Liver (tissue), 9 donors: Measurements from ENCODE around the gene RAB38. TPM values are rescaled to one million over a fixed set of nuclear protein-coding genes. Genes with fewer than 3 reads are reported as not detected.

Experiments
- DNase-seq: peaks from one replicate; pipeline ENCODE4 v3.0.0-alpha.2; 2017; ENCODE audit warnings: low spot score
- H3K27ac ChIP-seq, 2 donors: one replicate each; pipeline ENCODE4 v1.7.0; 2013; ENCODE audit warnings: inconsistent platforms in 2 of 2, low read length in 2 of 2, control low read depth in 1 of 2, low read depth in 1 of 2, mild to moderate bottlenecking in 1 of 2
- H3K27me3 ChIP-seq, 4 donors: one replicate each; pipeline versions ENCODE4 v1.6.1 to v1.7.0; 2013; ENCODE audit warnings: low read length in 3 of 4, inconsistent platforms in 1 of 4, mild to moderate bottlenecking in 1 of 4, moderate library complexity in 1 of 4; ENCODE audit not compliant: control insufficient read depth in 4 of 4, insufficient read depth in 4 of 4
- H3K36me3 ChIP-seq, 4 donors: one replicate each; pipeline versions ENCODE4 v1.6.1 to v1.7.0; 2013; ENCODE audit warnings: low read length in 3 of 4, mild to moderate bottlenecking in 3 of 4, low read depth in 1 of 4, moderate library complexity in 1 of 4; ENCODE audit not compliant: control insufficient read depth in 4 of 4, insufficient read depth in 3 of 4
- H3K4me1 ChIP-seq, 4 donors: one replicate each; pipeline versions ENCODE4 v1.6.1 to v1.7.0; 2013; ENCODE audit warnings: low read length in 3 of 4, mild to moderate bottlenecking in 3 of 4, moderate library complexity in 1 of 4; ENCODE audit not compliant: control insufficient read depth in 4 of 4, insufficient read depth in 4 of 4
- H3K4me3 ChIP-seq, 3 donors: one replicate each; pipeline versions ENCODE4 v1.6.1 to v1.7.0; 2013; ENCODE audit warnings: low read length in 3 of 3, control low read depth in 1 of 3, low read depth in 1 of 3, mild to moderate bottlenecking in 1 of 3
- H3K9ac ChIP-seq, 2 donors: one replicate each; pipeline ENCODE4 v1.7.0; 2013; ENCODE audit warnings: low read length in 2 of 2, mild to moderate bottlenecking in 2 of 2, moderate library complexity in 2 of 2, control low read depth in 1 of 2, low read depth in 1 of 2
- H3K9me3 ChIP-seq, 4 donors: one replicate each; pipeline versions ENCODE4 v1.6.1 to v1.7.0; 2013; ENCODE audit warnings: low read length in 3 of 4; ENCODE audit not compliant: control insufficient read depth in 4 of 4
- EGR1 ChIP-seq, 2 donors: IDR thresholded peaks; 2 replicates each; pipeline ENCODE4 v1.6.1; 2016 to 2018; ENCODE audit warnings: antibody characterized with exemption in 2 of 2, low read depth in 2 of 2
- FOXA1 ChIP-seq: IDR thresholded peaks from 2 replicates; pipeline ENCODE4 v1.6.1; 2016; ENCODE audit warnings: antibody characterized with exemption
- FOXA2 ChIP-seq: IDR thresholded peaks from 2 replicates; pipeline ENCODE4 v1.6.1; 2016; ENCODE audit warnings: antibody characterized with exemption
- GABPA ChIP-seq, 2 donors: IDR thresholded peaks in 1 of 2; conservative IDR thresholded peaks in 1 of 2; 2 replicates each; pipeline ENCODE4 v1.6.1; 2016; ENCODE audit warnings: antibody characterized with exemption in 2 of 2, mild to moderate bottlenecking in 1 of 2, moderate library complexity in 1 of 2
- HNF4A ChIP-seq, 2 donors: conservative IDR thresholded peaks; 2 replicates each; pipeline ENCODE4 v1.6.1; 2016; ENCODE audit warnings: antibody characterized with exemption in 2 of 2, mild to moderate bottlenecking in 2 of 2
- HNF4G ChIP-seq: IDR thresholded peaks from 2 replicates; pipeline ENCODE4 v1.6.1; 2016; ENCODE audit warnings: antibody characterized with exemption
- JUND ChIP-seq, 2 donors: IDR thresholded peaks; 2 replicates each; pipeline ENCODE4 v1.6.1; 2016; ENCODE audit warnings: antibody characterized with exemption in 2 of 2
- NR2F2 ChIP-seq: IDR thresholded peaks from 2 replicates; pipeline ENCODE4 v1.6.1; 2016; ENCODE audit warnings: antibody characterized with exemption
- RAD21 ChIP-seq, 2 donors: IDR thresholded peaks; 2 replicates each; pipeline ENCODE4 v1.6.1; 2016; ENCODE audit warnings: antibody characterized with exemption in 2 of 2, mild to moderate bottlenecking in 2 of 2
- RXRA ChIP-seq, 2 donors: IDR thresholded peaks; 2 replicates each; pipeline ENCODE4 v1.6.1; 2017 to 2018; ENCODE audit warnings: antibody characterized with exemption in 2 of 2, mild to moderate bottlenecking in 1 of 2
- SP1 ChIP-seq: IDR thresholded peaks from 2 replicates; pipeline ENCODE4 v1.6.1; 2018; ENCODE audit warnings: antibody characterized with exemption, mild to moderate bottlenecking
- TAF1 ChIP-seq: conservative IDR thresholded peaks from 2 replicates; pipeline ENCODE4 v1.6.1; 2016; ENCODE audit warnings: antibody characterized with exemption, mild to moderate bottlenecking
- YY1 ChIP-seq: IDR thresholded peaks from 2 replicates; pipeline ENCODE4 v1.6.1; 2016; ENCODE audit warnings: antibody characterized with exemption, mild to moderate bottlenecking
- WGBS: extraction: QIAGEN DNeasy Blood & Tissue Kit; methylation state at CpG from one replicate; pipeline ENCODE4 v1.1.7; 2013; 5-methylcytosine and 5-hydroxymethylcytosine counted together
- polyA plus RNA-seq, 2 donors: library from polyadenylated mRNA; stranded (reverse) in 1 of 2; unstranded in 1 of 2; fragments of 200-250 nt in 1 of 2; fragments of >200 nt in 1 of 2; fragmentation: Nextera tagmentation in 1 of 2; extraction: Ambion mirVana in 1 of 2; gene quantifications; one replicate each; pipeline versions ENCODE4 v1.2.1 to v1.2.3, GENCODE V29; 2013 to 2015
- total RNA-seq, 2 donors: library from RNA; depleted of rRNA; stranded (reverse); fragments of >200 nt; gene quantifications; one replicate each; pipeline ENCODE4 v1.2.3, GENCODE V29; 2014
- TF ChIP-seq, protein P1 (sequence below): IDR thresholded peaks from 2 replicates; pipeline ENCODE4 v1.6.1; 2016; ENCODE audit warnings: antibody characterized with exemption
- TF ChIP-seq, protein P2 (sequence below): IDR thresholded peaks from 2 replicates; pipeline ENCODE4 v1.6.1; 2016; ENCODE audit warnings: antibody characterized with exemption, mild to moderate bottlenecking
- TF ChIP-seq, protein P3 (sequence below): IDR thresholded peaks from 2 replicates; pipeline ENCODE4 v1.6.1; 2016; ENCODE audit warnings: antibody characterized with exemption
- TF ChIP-seq, protein P4 (sequence below): fragments of 150-350 bp; IDR thresholded peaks from 2 replicates; pipeline ENCODE4 v1.5.1; 2017; ENCODE audit warnings: improper control_type of control experiment, low read depth, low read length; ENCODE audit not compliant: missing input control
- TF ChIP-seq, protein P5 (sequence below): IDR thresholded peaks from 2 replicates; pipeline ENCODE4 v1.6.1; 2016; ENCODE audit warnings: antibody characterized with exemption
- donor health status: healthy.
- donor health status: healthy.
- donor health status: healthy.
- donor health status: healthy.
- donor health status: healthy.

RAB38 gene
- total and polyA plus RNA-seq, 4 donors, result 0.32 to 2.2 (median 0.48) TPM

DNA sequence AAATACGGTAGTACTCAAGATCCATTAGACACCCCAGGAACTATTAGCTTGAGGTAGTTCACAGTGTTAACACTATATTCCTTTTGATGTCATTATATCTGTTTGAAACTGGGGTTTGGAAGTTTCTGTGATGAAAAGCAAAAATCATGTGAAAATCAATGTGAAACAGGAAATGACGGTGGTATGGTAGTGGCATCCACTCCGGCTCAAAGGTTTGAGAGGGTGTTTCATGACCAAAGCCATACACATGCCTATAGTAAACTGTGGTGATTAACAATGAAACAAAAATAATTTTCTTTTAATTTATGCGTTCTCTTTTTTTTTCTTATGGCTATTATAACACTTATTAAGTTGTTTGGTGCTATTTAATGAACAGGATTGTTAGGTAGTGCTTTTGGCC is 10.9 kb downstream of the RAB38 start:
- no peak overlapping the region for H3K27ac ChIP-seq
- H3K9me3 ChIP-seq, result peaks cover 0 to 10% (median 0%) of the 10 kb centered on the region in 4 donors
- no peaks in the 10 kb centered on the region for H3K4me1 ChIP-seq
- H3K4me3 ChIP-seq, result no peak overlapping the region
- no peak for DNase-seq
- no peak for TF ChIP-seq EGR1 (IDR thresholded peaks at IDR 0.05; ENCODE audit: low read depth in 2 of 2)
- TF ChIP-seq TAF1, result no peak
- TF ChIP-seq FOXA1, result no peak
- no peak for TF ChIP-seq NR2F2
- TF ChIP-seq, protein P1, sequence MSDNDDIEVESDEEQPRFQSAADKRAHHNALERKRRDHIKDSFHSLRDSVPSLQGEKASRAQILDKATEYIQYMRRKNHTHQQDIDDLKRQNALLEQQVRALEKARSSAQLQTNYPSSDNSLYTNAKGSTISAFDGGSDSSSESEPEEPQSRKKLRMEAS, result no peak
- TF ChIP-seq SP1, result no peak
- no peak for TF ChIP-seq GABPA (IDR thresholded peaks at IDR 0.05 in 1 of 2, conservative IDR thresholded peaks at IDR 0.05 in 1 of 2)
- no peak for TF ChIP-seq HNF4G
- TF ChIP-seq, protein P2, sequence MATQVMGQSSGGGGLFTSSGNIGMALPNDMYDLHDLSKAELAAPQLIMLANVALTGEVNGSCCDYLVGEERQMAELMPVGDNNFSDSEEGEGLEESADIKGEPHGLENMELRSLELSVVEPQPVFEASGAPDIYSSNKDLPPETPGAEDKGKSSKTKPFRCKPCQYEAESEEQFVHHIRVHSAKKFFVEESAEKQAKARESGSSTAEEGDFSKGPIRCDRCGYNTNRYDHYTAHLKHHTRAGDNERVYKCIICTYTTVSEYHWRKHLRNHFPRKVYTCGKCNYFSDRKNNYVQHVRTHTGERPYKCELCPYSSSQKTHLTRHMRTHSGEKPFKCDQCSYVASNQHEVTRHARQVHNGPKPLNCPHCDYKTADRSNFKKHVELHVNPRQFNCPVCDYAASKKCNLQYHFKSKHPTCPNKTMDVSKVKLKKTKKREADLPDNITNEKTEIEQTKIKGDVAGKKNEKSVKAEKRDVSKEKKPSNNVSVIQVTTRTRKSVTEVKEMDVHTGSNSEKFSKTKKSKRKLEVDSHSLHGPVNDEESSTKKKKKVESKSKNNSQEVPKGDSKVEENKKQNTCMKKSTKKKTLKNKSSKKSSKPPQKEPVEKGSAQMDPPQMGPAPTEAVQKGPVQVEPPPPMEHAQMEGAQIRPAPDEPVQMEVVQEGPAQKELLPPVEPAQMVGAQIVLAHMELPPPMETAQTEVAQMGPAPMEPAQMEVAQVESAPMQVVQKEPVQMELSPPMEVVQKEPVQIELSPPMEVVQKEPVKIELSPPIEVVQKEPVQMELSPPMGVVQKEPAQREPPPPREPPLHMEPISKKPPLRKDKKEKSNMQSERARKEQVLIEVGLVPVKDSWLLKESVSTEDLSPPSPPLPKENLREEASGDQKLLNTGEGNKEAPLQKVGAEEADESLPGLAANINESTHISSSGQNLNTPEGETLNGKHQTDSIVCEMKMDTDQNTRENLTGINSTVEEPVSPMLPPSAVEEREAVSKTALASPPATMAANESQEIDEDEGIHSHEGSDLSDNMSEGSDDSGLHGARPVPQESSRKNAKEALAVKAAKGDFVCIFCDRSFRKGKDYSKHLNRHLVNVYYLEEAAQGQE, result no peak
- no peak for TF ChIP-seq RXRA (IDR thresholded peaks at IDR 0.05)
- TF ChIP-seq, protein P3, sequence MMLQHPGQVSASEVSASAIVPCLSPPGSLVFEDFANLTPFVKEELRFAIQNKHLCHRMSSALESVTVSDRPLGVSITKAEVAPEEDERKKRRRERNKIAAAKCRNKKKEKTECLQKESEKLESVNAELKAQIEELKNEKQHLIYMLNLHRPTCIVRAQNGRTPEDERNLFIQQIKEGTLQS, result no peak
- TF ChIP-seq, protein P4, sequence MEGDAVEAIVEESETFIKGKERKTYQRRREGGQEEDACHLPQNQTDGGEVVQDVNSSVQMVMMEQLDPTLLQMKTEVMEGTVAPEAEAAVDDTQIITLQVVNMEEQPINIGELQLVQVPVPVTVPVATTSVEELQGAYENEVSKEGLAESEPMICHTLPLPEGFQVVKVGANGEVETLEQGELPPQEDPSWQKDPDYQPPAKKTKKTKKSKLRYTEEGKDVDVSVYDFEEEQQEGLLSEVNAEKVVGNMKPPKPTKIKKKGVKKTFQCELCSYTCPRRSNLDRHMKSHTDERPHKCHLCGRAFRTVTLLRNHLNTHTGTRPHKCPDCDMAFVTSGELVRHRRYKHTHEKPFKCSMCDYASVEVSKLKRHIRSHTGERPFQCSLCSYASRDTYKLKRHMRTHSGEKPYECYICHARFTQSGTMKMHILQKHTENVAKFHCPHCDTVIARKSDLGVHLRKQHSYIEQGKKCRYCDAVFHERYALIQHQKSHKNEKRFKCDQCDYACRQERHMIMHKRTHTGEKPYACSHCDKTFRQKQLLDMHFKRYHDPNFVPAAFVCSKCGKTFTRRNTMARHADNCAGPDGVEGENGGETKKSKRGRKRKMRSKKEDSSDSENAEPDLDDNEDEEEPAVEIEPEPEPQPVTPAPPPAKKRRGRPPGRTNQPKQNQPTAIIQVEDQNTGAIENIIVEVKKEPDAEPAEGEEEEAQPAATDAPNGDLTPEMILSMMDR, result no peak
- no peak for TF ChIP-seq YY1
- TF ChIP-seq FOXA2, result no peak
- TF ChIP-seq JUND (IDR thresholded peaks at IDR 0.05), result no peak
- TF ChIP-seq HNF4A (conservative IDR thresholded peaks at IDR 0.05), result no peak
- no peak for TF ChIP-seq RAD21 (IDR thresholded peaks at IDR 0.05)
- TF ChIP-seq, protein P5, sequence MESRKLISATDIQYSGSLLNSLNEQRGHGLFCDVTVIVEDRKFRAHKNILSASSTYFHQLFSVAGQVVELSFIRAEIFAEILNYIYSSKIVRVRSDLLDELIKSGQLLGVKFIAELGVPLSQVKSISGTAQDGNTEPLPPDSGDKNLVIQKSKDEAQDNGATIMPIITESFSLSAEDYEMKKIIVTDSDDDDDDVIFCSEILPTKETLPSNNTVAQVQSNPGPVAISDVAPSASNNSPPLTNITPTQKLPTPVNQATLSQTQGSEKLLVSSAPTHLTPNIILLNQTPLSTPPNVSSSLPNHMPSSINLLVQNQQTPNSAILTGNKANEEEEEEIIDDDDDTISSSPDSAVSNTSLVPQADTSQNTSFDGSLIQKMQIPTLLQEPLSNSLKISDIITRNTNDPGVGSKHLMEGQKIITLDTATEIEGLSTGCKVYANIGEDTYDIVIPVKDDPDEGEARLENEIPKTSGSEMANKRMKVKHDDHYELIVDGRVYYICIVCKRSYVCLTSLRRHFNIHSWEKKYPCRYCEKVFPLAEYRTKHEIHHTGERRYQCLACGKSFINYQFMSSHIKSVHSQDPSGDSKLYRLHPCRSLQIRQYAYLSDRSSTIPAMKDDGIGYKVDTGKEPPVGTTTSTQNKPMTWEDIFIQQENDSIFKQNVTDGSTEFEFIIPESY, result no peak
- H3K27me3 ChIP-seq, result no peaks in the 10 kb centered on the region
- H3K9ac ChIP-seq, result no peak overlapping the region
- WGBS, result 89% methylated on average over 4 of the region's 4 CpGs
- no peaks in the 10 kb centered on the region for H3K36me3 ChIP-seq
